ENCODE measurements around the gene L1TD1.
"Not testable (repeated sequence)": the region's sequence is repeated elsewhere in the genome, so short reads cannot be mapped to it uniquely, and the experiment has no call there.

GRCh38 chr1:62180054-62180453 is 14.6 kb upstream of the L1TD1 start:
- not testable (repeated sequence) for TF ChIP-seq SUZ12 (IDR thresholded peaks at IDR 0.05; ENCODE audit: extremely low read depth, insufficient read depth, insufficient read length); ZNF274 (IDR thresholded peaks at IDR 0.05; ENCODE audit: low read depth, low read length); YY1 (IDR thresholded peaks at IDR 0.05; ENCODE audit: insufficient read depth, insufficient read length)
